ENCODE results near the gene GALNT12. TPM values are rescaled to one million over a fixed set of nuclear protein-coding genes. Genes with fewer than 3 reads are reported as not detected.

GALNT12 gene, protein sequence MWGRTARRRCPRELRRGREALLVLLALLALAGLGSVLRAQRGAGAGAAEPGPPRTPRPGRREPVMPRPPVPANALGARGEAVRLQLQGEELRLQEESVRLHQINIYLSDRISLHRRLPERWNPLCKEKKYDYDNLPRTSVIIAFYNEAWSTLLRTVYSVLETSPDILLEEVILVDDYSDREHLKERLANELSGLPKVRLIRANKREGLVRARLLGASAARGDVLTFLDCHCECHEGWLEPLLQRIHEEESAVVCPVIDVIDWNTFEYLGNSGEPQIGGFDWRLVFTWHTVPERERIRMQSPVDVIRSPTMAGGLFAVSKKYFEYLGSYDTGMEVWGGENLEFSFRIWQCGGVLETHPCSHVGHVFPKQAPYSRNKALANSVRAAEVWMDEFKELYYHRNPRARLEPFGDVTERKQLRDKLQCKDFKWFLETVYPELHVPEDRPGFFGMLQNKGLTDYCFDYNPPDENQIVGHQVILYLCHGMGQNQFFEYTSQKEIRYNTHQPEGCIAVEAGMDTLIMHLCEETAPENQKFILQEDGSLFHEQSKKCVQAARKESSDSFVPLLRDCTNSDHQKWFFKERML
- 10 to 100 TPM; 10.2 to 12.7 TPM for total RNA-seq

DNA sequence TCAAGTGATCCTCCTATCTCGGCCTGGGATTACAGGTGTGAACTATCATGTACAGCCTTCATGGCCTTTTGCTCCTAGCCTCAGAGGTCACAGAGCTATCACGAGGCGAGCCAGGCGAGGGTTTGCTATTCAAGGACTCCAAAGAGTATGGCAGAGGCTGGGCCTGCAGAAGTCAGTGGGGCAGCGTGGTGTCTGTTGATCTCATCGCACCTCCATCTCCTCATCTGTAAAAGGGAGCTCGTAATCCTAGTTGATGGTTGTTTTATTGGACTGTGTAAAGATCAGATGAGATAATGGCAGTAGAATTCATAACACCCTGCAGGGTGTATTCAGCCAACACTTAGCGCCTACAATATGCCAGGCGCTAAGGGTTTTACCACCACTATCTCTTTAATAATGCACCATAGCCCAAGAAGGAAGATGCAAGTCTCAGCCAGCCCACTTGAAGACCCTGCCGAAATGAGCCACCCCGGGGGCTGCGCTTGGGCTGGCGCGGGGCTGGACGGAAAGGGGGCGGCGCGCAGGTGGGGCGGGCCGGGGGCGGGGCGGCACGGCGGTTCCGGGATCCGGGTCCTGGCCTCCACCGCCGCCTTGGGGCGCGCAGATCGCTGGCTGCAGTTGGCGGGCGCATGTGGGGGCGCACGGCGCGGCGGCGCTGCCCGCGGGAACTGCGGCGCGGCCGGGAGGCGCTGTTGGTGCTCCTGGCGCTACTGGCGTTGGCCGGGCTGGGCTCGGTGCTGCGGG, at the start of gene GALNT12:
TSS of gene GALNT12 (plus strand) at position 601 of the 744 bp plus-strand sequence. CDS start at position 630, 29 bp downstream.
- ChIA-PET POLR2A (interaction anchor here (1.4 kb wide), 1 partner anchor 10 kb away, joined by 3 read pairs; no protein-coding TSS in a partner anchor), CTCF (interaction anchor here (0.8 to 3.1 kb wide), 11 partner anchors 13 to 917 kb away, joined by 3 to 57 read pairs (median 4); partner anchors contain the start of gene ANKS6)
- Mint-ChIP-seq H3K36me3 (ENCODE audit: low read depth) (peaks cover 3% of the 10 kb centered on the region), H3K4me3 (peak within 1 kb of the TSS; percentile 81), H3K9me3 (ENCODE audit: low read depth) (no peaks in the 10 kb centered on the region), H3K27me3 (peaks cover 3% of the 10 kb centered on the region), H3K27ac (peak within 1 kb of the TSS; percentile 65), H3K4me1 (peaks cover 35% of the 10 kb centered on the region)
- peak; percentile 63 for ATAC-seq
- intact Hi-C loops (cut with DNase I, micrococcal nuclease), result loop anchor here (1.0 to 10.0 kb wide), 3 partner anchors 11 to 308 kb away; partner anchors contain the start of gene ANKS6 (in 1 of the 2)
- DNase-seq, result peak; percentile 74

DNA sequence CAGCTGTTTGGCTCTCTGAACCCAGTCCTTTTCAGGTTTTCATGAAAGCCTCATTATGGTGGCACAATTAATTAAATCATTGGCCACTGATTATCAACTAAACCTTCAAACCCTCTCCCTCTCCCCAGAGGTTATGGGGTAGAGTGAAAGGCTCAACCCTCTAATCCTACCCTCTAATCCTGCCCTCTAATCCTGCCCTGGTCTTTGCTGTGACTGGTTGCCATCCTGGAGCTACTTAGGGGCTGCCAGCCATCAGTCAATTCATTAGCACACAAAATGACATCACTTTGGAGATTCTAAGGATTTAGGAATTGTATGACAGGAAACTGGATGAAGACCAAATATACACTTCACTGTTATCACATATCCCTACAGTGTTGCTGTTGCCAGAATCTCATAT, 47.2 kb upstream of the GALNT12 start:
- H3K27me3 Mint-ChIP-seq, result no peaks in the 10 kb centered on the region
- intact Hi-C loops (cut with DNase I, micrococcal nuclease), result no loop called here
- no peak overlapping the region for H3K4me3 Mint-ChIP-seq
- DNase-seq, result no peak
- no peaks in the 10 kb centered on the region for H3K4me1 Mint-ChIP-seq
- no peak for ATAC-seq
- ChIA-PET POLR2A (no interaction called here), CTCF (no interaction called here)
- H3K9me3 Mint-ChIP-seq (ENCODE audit: low read depth), result peaks cover 18% of the 10 kb centered on the region
- H3K27ac Mint-ChIP-seq, result no peak overlapping the region
- peaks cover 59% of the 10 kb centered on the region for H3K36me3 Mint-ChIP-seq (ENCODE audit: low read depth)

DNA sequence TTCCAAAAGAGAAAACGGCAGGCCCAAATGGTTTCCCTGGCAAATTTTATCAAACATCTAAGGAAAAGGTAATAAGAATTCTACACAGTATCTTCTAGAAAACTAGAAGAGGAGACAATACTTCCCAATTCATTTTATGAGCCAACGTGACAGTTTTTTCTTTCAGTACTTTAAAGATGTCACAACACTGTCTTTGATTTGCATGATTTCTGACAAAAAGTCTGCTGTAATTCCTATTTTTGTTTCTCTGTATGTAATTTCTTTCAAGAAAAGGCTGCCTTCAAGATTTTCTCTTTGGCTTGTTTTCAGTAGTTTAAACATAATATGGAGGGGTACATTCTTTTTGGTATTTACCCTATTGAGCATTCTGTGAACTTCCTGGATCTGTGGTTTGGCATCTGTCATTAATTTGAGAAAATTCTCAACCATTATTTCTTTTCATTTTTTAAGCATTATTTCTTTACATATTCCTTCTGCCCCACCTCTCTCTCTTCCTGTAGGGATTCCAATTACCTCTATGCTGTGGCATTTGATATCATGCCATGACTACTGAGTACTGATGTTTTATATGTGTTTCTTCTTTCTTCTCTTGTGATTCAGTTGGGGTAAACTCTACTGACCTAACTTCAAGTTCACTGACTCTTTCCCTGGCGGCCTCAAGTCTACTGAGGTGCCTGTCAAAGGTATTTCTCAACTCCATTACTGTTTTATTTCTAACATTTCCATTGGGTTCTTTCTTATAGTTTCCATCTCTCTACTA, 43.3 kb upstream of the GALNT12 start:
- ChIA-PET POLR2A (no interaction called here), CTCF (no interaction called here)

DNA sequence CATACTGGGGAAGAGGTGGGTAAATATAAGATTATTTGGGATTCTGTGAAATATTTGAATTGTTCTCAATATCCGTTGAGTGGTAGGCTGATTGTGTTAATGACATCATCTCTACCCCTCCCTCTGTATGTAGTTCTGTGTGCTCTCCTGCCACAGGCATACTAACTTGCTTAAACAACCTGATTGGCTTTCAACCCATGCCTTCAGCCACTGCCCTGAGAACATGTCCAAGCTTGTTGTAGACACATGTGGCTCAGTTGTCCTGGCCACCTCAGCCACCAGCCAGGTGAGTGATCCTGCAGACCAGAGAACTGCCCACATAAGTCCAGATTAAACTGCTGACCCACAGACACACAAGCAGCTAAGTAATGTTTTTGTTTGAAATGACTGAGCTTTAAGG, 42.2 kb upstream of the GALNT12 start:
- no peak overlapping the region for H3K27ac Mint-ChIP-seq
- no peak for ATAC-seq
- intact Hi-C loops (cut with DNase I, micrococcal nuclease), result no loop called here
- peaks cover 8% of the 10 kb centered on the region for H3K9me3 Mint-ChIP-seq (ENCODE audit: low read depth)
- POLR2A ChIA-PET, result no interaction called here
- CTCF ChIA-PET, result interaction anchor here (3.1 kb wide), 1 partner anchor 11 kb away, joined by 27 read pairs; no protein-coding TSS in a partner anchor
- H3K36me3 Mint-ChIP-seq (ENCODE audit: low read depth), result peaks cover 60% of the 10 kb centered on the region
- no peaks in the 10 kb centered on the region for H3K4me1 Mint-ChIP-seq
- no peak for DNase-seq
- no peak overlapping the region for H3K4me3 Mint-ChIP-seq
- H3K27me3 Mint-ChIP-seq, result no peaks in the 10 kb centered on the region

More for the DNA sequence above, 43.3 kb upstream of the GALNT12 start:
- ATAC-seq (no peak), DNase-seq (no peak)
- Mint-ChIP-seq H3K4me1 (no peaks in the 10 kb centered on the region), H3K36me3 (ENCODE audit: low read depth) (peaks cover 64% of the 10 kb centered on the region), H3K4me3 (no peak overlapping the region), H3K27me3 (no peaks in the 10 kb centered on the region), H3K27ac (no peak overlapping the region), H3K9me3 (ENCODE audit: low read depth) (peaks cover 13% of the 10 kb centered on the region)
- intact Hi-C loops (cut with DNase I, micrococcal nuclease), result no loop called here

DNA sequence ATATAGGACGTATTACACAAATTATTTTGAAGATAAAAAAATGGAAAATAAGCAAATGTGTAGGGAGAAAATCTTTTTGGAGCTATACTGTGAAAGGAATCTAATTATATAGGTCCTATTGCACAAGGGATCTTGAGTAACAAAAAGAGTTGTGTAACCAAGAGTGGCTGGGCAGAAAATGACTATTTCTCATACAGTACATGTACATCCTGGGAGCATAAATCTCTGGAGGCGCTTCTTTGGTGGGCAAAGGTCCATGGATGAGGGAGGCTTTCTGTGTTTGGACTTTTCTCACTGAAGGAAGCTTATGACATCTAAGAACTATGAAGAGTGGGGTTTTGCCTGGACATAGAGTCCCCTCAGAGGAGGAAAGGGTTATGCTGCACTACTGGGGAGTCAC, 40.9 kb upstream of the GALNT12 start:
- H3K4me3 Mint-ChIP-seq, result no peak overlapping the region
- peaks cover 68% of the 10 kb centered on the region for H3K36me3 Mint-ChIP-seq (ENCODE audit: low read depth)
- peaks cover 8% of the 10 kb centered on the region for H3K9me3 Mint-ChIP-seq (ENCODE audit: low read depth)
- no peaks in the 10 kb centered on the region for H3K4me1 Mint-ChIP-seq
- DNase-seq (no peak), ATAC-seq (no peak)
- H3K27me3 Mint-ChIP-seq, result no peaks in the 10 kb centered on the region
- CTCF ChIA-PET, result interaction anchor here (1.8 to 3.1 kb wide), 2 partner anchors 9 to 26 kb away, joined by 5 to 27 read pairs; no protein-coding TSS in a partner anchor
- no peak overlapping the region for H3K27ac Mint-ChIP-seq
- intact Hi-C loops (cut with DNase I, micrococcal nuclease), result no loop called here
- POLR2A ChIA-PET, result no interaction called here

DNA sequence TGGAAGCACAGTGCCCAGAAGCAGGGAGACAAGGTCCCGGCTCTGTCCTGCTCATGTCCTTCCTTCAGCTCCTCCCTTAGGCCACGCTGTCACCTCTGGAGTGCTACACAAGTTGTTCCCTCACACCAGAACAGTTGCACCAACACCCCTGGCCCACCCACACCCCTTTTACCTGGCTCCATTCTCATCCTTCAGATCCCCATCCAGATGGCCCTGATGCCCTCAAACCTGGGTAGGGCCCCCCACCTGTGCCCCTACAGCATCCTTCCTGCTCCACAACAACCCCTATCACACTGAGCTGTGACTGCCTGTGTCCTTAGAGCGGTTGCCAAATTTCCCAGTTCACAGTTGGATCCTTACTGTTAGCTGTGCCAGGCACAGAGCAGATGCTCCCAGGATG, 40.3 kb upstream of the GALNT12 start:
- H3K27ac Mint-ChIP-seq, result no peak overlapping the region
- no peak for ATAC-seq
- no peak for DNase-seq
- H3K27me3 Mint-ChIP-seq, result no peaks in the 10 kb centered on the region
- H3K9me3 Mint-ChIP-seq (ENCODE audit: low read depth), result peaks cover 8% of the 10 kb centered on the region
- CTCF ChIA-PET, result interaction anchor here (1.8 to 3.1 kb wide), 2 partner anchors 9 to 26 kb away, joined by 5 to 27 read pairs; no protein-coding TSS in a partner anchor
- H3K4me3 Mint-ChIP-seq, result no peak overlapping the region
- POLR2A ChIA-PET, result no interaction called here
- peaks cover 66% of the 10 kb centered on the region for H3K36me3 Mint-ChIP-seq (ENCODE audit: low read depth)
- no peaks in the 10 kb centered on the region for H3K4me1 Mint-ChIP-seq
- intact Hi-C loops (cut with DNase I, micrococcal nuclease), result no loop called here

DNA sequence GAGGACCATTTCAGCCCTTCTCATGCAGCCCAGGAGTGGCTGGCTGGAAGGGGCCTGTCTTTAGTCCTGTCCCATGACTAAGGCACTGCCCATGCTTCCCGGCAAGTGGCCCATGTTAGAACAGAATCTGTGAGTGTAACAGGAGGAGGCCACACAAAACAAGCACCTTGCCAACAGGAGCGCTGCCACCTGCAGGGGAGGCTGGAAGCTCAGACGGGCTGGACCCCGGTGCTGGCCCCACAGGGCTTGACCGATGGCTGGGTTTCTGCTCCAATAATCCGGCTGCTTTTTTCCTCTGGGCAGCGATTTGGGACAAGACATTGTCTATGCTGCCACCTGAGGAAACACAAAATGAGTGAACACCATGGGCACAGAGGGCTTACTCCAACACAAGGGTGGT, 39.6 kb upstream of the GALNT12 start:
- no peak for DNase-seq
- ATAC-seq, result no peak
- H3K36me3 Mint-ChIP-seq (ENCODE audit: low read depth), result peaks cover 65% of the 10 kb centered on the region
- no peak overlapping the region for H3K27ac Mint-ChIP-seq
- intact Hi-C loops (cut with DNase I, micrococcal nuclease), result no loop called here
- ChIA-PET POLR2A (no interaction called here), CTCF (interaction anchor here (3.1 kb wide), 1 partner anchor 8 kb away, joined by 27 read pairs; no protein-coding TSS in a partner anchor)
- no peaks in the 10 kb centered on the region for H3K4me1 Mint-ChIP-seq
- H3K9me3 Mint-ChIP-seq (ENCODE audit: low read depth), result peaks cover 8% of the 10 kb centered on the region
- no peak overlapping the region for H3K4me3 Mint-ChIP-seq
- no peaks in the 10 kb centered on the region for H3K27me3 Mint-ChIP-seq

DNA sequence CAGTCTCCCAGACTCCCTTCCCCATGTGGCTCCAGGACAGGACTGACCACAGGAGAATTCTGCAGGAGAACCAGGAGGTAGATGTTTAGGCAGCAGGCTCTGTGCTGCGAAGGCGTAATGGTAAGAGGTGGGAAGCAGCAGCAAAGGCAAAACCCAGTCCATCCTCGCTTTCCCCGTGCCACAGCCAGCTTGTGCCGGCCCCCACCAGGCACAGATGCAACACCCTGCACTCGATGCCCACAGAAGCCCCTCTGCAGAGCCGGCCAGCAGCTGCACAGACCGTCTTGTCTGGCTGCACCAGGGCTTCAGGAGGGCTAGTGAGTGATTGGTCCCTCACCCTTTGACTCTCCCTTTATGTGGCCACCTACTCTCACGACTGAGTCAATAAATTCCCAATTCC, 39.1 kb upstream of the GALNT12 start:
- CTCF ChIA-PET, result no interaction called here
- peaks cover 65% of the 10 kb centered on the region for H3K36me3 Mint-ChIP-seq (ENCODE audit: low read depth)
- POLR2A ChIA-PET, result no interaction called here
- no peak overlapping the region for H3K27ac Mint-ChIP-seq
- ATAC-seq (no peak), DNase-seq (no peak)
- no peaks in the 10 kb centered on the region for H3K4me1 Mint-ChIP-seq
- H3K9me3 Mint-ChIP-seq (ENCODE audit: low read depth), result peaks cover 8% of the 10 kb centered on the region
- no peaks in the 10 kb centered on the region for H3K27me3 Mint-ChIP-seq
- intact Hi-C loops (cut with DNase I, micrococcal nuclease), result no loop called here
- H3K4me3 Mint-ChIP-seq, result no peak overlapping the region

DNA sequence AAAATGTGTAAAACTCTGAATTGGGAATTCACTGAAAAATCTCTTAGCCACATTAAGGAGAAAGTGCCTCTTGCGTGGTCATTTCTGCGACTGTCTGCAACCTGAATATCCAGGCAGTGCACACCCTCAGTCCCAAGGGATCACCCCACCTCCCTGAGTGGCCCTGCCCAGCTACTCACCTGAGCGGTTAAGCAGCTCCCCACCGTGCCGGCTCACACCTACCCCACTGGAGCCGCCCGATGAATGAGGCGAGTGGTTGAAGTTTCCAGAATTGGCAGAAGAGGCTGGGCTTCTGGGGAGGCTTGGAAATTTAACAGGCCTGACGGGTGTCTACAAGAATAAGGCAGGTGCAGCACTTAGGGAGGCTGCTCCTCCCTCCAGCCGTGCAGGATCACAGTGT, 36.8 kb upstream of the GALNT12 start:
- ATAC-seq (no peak), DNase-seq (no peak)
- no peak overlapping the region for H3K4me3 Mint-ChIP-seq
- no peaks in the 10 kb centered on the region for H3K9me3 Mint-ChIP-seq (ENCODE audit: low read depth)
- no peak overlapping the region for H3K27ac Mint-ChIP-seq
- intact Hi-C loops (cut with DNase I, micrococcal nuclease), result loop anchor here (10.0 kb wide), 2 partner anchors 226 to 696 kb away; no protein-coding TSS in a partner anchor
- H3K36me3 Mint-ChIP-seq (ENCODE audit: low read depth), result peaks cover 49% of the 10 kb centered on the region
- H3K4me1 Mint-ChIP-seq, result no peaks in the 10 kb centered on the region
- CTCF ChIA-PET, result interaction anchor here (1.7 kb wide), 1 partner anchor 7 kb away, joined by 3 read pairs; no protein-coding TSS in a partner anchor
- POLR2A ChIA-PET, result no interaction called here
- H3K27me3 Mint-ChIP-seq, result no peaks in the 10 kb centered on the region

DNA sequence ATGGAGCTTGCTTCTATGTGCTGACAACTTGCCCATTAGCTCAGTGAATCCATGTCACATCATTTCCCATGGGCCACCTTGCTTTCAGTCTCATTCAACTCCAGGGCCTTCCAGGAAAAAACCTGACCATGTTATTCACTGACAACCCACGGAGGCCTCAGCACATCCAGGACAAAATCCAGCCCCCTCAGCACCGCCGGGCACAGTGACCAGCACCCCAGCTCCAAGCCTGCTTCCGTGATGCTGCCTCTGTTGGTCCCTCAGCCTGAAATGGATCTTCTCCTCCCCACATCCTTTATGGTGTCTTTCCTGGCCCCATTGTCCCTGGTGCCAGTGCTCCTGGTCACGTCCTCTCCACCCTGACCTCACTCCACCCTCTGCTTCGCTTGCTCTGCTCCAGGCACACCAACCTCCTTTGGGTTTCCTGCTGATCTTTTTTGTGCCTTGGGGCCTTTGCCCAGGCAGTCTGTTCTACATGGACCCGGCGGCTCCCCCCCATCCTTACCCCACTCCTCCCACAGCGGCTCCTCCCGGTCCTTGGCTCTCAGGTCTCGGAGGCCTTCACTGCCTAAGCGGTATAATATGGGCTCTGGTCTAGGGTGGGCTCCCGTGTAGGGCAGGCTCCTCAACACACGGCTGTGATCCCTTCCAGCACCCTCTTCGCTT, 36.1 kb upstream of the GALNT12 start:
- peaks cover 47% of the 10 kb centered on the region for H3K36me3 Mint-ChIP-seq (ENCODE audit: low read depth)

More for the DNA sequence above, 36.1 kb upstream of the GALNT12 start:
- intact Hi-C loops (cut with DNase I, micrococcal nuclease), result loop anchor here (10.0 kb wide), 2 partner anchors 227 to 697 kb away; no protein-coding TSS in a partner anchor
- CTCF ChIA-PET, result no interaction called here
- no peak overlapping the region for H3K27ac Mint-ChIP-seq
- H3K9me3 Mint-ChIP-seq (ENCODE audit: low read depth), result no peaks in the 10 kb centered on the region
- no peak for ATAC-seq
- no peaks in the 10 kb centered on the region for H3K4me1 Mint-ChIP-seq
- no peak overlapping the region for H3K4me3 Mint-ChIP-seq
- POLR2A ChIA-PET, result no interaction called here
- no peak for DNase-seq
- H3K27me3 Mint-ChIP-seq, result no peaks in the 10 kb centered on the region
